Gastroesophageal sphincter (tissue), 4 donors: ENCODE measurements around the gene BCS1L. TPM values are rescaled to one million over a fixed set of nuclear protein-coding genes. Genes with fewer than 3 reads are reported as not detected.

Experiments
- ATAC-seq: fragments of 150-250 bp; one replicate; pipeline ENCODE4 v1.9.1; 2016; ENCODE audit warnings: mild to moderate bottlenecking, moderate library complexity
- H3K27ac ChIP-seq, 4 donors: fragments of 200-600 bp; sonication (generic) in 3 of 4; 1 replicate in 3 of 4; 2 replicates in 1 of 4; pipeline ENCODE4 v1.5.1; 2016 to 2019
- H3K27me3 ChIP-seq: fragments of 200-600 bp; sonication (generic); one replicate; pipeline ENCODE4 v1.5.1; 2019
- H3K36me3 ChIP-seq, 2 donors: fragments of 200-600 bp; sonication (generic); one replicate each; pipeline ENCODE4 v1.5.1; 2019; ENCODE audit warnings: control low read depth in 1 of 2
- H3K4me1 ChIP-seq, 3 donors: fragments of 200-600 bp; sonication (generic); 1 replicate in 2 of 3; 2 replicates in 1 of 3; pipeline ENCODE4 v1.5.1; 2016 to 2019; ENCODE audit warnings: control low read depth in 2 of 3
- H3K4me3 ChIP-seq, 2 donors: fragments of 200-600 bp; sonication (generic); one replicate each; pipeline ENCODE4 v1.5.1; 2019; ENCODE audit warnings: mild to moderate bottlenecking in 1 of 2, moderate library complexity in 1 of 2
- H3K9me3 ChIP-seq, 3 donors: fragments of 200-600 bp; sonication (generic); one replicate each; pipeline ENCODE4 v1.5.1; 2017 to 2019; ENCODE audit warnings: control low read depth in 2 of 3
- CTCF ChIP-seq, 4 experiments: fragments of 200-600 bp in 2 of 4; fragments of 450-650 bp in 2 of 4; sonication (generic) in 1 of 4; IDR thresholded peaks; one replicate each; pipeline ENCODE4 v1.5.1; 2017 to 2019; ENCODE audit warnings: antibody characterized with exemption in 4 of 4, mild to moderate bottlenecking in 2 of 4, moderate library complexity in 2 of 4
- EP300 ChIP-seq: sonication (generic); formaldehyde crosslinking; IDR thresholded peaks from one replicate; pipeline ENCODE4 v1.6.1; 2017; ENCODE audit warnings: antibody characterized with exemption, mild to moderate bottlenecking
- POLR2A ChIP-seq, 2 donors: fragments of 450-650 bp; IDR thresholded peaks; one replicate each; pipeline ENCODE4 v1.6.1; 2017; ENCODE audit warnings: antibody characterized with exemption in 2 of 2, mild to moderate bottlenecking in 2 of 2, moderate library complexity in 1 of 2
- POLR2AphosphoS5 ChIP-seq: sonication (generic); formaldehyde crosslinking; IDR thresholded peaks from one replicate; pipeline ENCODE4 v1.6.1; 2017; ENCODE audit warnings: antibody characterized with exemption
- WGBS, 2 donors: methylation state at CpG; one replicate each; pipeline ENCODE4 v1.1.5; 2018; ENCODE audit warnings: low coverage in 1 of 2; 5-methylcytosine and 5-hydroxymethylcytosine counted together
- total RNA-seq, 4 donors: library from RNA; depleted of rRNA; stranded (reverse); fragments of >200 nt; gene quantifications; one replicate each; pipeline ENCODE4 v1.1.0, GENCODE V29; 2016

BCS1L gene
- total RNA-seq, 4 donors from 2014 or later, result 24.3 to 37.4 (median 29.9) TPM

DNA sequence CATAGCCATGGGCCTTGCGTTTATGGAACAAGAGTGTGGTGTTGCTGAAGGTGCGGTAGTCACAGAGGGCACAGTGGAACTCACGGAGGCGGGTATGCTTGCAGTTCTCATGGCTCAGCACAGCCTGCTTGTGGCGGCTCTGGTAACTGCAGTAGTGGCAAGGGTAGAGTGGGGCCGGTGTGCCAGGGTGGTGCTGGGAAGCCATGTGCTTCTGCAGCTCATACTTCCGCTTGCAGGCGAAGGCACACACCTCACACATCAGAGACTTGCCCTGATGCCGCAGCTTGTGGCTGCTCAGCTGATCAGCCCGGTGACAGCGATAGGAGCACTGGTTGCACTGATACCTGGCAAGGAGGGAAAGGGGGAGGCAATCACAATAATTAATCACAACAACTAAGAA is 14.8 kb upstream of the BCS1L start:
- TF ChIP-seq POLR2A (IDR thresholded peaks at IDR 0.05) (no peak), EP300 (no peak), POLR2AphosphoS5 (no peak), CTCF (IDR thresholded peaks at IDR 0.05) (no peak)
- WGBS, 2 donors, result 80% methylated on average over 7 of the region's 11 CpGs; no CpG with 5 or more reads in 1 of the 2 donors
- peaks cover 0 to 100% of the 10 kb centered on the region in 2 donors for H3K36me3 ChIP-seq

GRCh38 chr2:218645126-218645525 is 14.4 kb upstream of the BCS1L start:
- Histone ChIP-seq H3K36me3 (peaks cover 0 to 100% of the 10 kb centered on the region in 2 donors), H3K4me3 (no peak overlapping the region), H3K4me1 (peaks cover 0 to 4% (median 0%) of the 10 kb centered on the region in 3 donors), H3K9me3 (no peaks in the 10 kb centered on the region), H3K27ac (no peak overlapping the region), H3K27me3 (no peaks in the 10 kb centered on the region)
- no CpG with 5 or more reads among the region's 1 CpG for WGBS, 2 donors
- ATAC-seq, result no peak
- TF ChIP-seq EP300 (no peak), CTCF (IDR thresholded peaks at IDR 0.05) (no peak), POLR2AphosphoS5 (no peak), POLR2A (IDR thresholded peaks at IDR 0.05) (no peak)

More for the DNA sequence above, 14.8 kb upstream of the BCS1L start:
- Histone ChIP-seq H3K9me3 (no peaks in the 10 kb centered on the region), H3K27ac (no peak overlapping the region), H3K4me1 (peaks cover 0 to 4% (median 0%) of the 10 kb centered on the region in 3 donors), H3K27me3 (no peaks in the 10 kb centered on the region), H3K4me3 (no peak overlapping the region)
- ATAC-seq, result no peak

DNA sequence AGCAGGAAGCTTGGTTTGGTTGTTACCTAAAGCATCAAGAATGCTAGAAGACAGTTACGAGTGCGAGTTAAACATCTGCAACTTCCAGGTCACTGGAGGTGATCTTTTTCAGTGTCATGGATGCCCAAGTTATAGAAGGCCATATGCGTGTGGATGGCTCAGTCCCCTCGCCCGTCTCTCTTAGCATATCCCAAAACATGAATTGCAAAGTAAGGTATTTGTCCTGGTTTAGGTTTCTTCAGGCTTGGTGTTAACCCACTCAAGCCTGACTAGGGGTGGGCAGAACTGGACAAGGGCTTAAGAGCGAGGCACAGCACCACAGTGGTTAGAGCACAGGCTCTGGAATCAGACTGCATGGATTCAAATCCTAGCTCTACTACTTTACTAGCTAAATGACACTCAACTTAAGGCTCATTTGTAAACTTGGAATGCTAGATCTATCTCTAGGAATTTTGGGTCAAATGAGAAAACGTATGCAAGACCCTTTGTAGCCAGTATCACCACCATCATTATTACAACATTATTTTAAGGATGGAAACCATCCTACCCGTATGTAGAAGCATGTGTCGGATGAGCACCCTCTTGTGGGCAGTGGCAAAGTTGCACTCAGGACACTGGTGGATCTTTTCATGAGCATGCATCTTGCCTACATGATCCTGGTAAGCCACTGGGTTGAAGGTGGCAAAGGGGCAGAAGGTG is 11.2 kb upstream of the BCS1L start:
- Histone ChIP-seq H3K27me3 (no peaks in the 10 kb centered on the region), H3K9me3 (no peaks in the 10 kb centered on the region), H3K36me3 (peaks cover 0 to 100% of the 10 kb centered on the region in 2 donors), H3K27ac (peak overlapping the region in 1 of 4 donors; percentile 12), H3K4me3 (no peak overlapping the region), H3K4me1 (peaks cover 0 to 4% (median 0%) of the 10 kb centered on the region in 3 donors)
- no peak for TF ChIP-seq POLR2AphosphoS5
- TF ChIP-seq CTCF (IDR thresholded peaks at IDR 0.05), result peak in 3 of 4 experiments; percentile 75 to 83 (median 80)
- peak; percentile 55 for ATAC-seq
- WGBS, 2 donors, result 57% methylated on average over 8 to 9 of the region's 9 CpGs

GRCh38 chr2:218648787-218649100 is 10.7 kb upstream of the BCS1L start:
- 85 to 100% methylated on average over 1 to 3 of the region's 11 CpGs for whole genome bisulfite sequencing, 2 donors
- TF ChIP-seq CTCF (IDR thresholded peaks at IDR 0.05) (peak in 1 of 4 experiments; percentile 1), POLR2AphosphoS5 (no peak)
- Histone ChIP-seq H3K27me3 (no peaks in the 10 kb centered on the region), H3K4me1 (peaks cover 0 to 4% (median 0%) of the 10 kb centered on the region in 3 donors), H3K4me3 (no peak overlapping the region), H3K36me3 (peaks cover 0 to 100% of the 10 kb centered on the region in 2 donors), H3K9me3 (no peaks in the 10 kb centered on the region), H3K27ac (no peak overlapping the region)
- ATAC-seq, result no peak

DNA sequence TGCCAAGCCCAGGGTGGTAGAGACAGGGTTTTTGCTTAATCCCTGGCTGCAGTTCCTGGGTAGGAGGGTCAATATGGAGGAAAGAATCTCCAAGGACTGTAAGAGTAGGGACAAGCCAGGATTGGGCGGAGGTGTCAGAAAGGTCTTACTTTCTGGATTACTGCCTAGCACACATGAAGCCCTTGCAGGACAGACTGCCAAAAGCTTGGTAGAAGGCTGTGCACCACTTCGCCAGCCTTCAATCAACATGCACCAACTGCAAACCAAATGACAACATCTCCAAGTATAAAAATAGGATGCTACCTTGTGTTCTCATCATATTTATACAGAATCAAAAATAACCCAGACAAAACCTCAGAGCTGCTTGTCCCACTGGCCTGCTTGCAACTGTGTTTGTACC is 3.7 kb upstream of the BCS1L start:
- Histone ChIP-seq H3K4me1 (peaks cover 0 to 33% (median 15%) of the 10 kb centered on the region in 3 donors), H3K27ac (no peak overlapping the region), H3K4me3 (no peak overlapping the region), H3K36me3 (peaks cover 0 to 76% of the 10 kb centered on the region in 2 donors), H3K27me3 (no peaks in the 10 kb centered on the region), H3K9me3 (no peaks in the 10 kb centered on the region)
- WGBS, 2 donors, result 80 to 90% methylated on average over 2 of the region's 2 CpGs
- no peak for ATAC-seq
- TF ChIP-seq POLR2AphosphoS5, result no peak
- TF ChIP-seq CTCF (IDR thresholded peaks at IDR 0.05), result no peak
- TF ChIP-seq POLR2A (IDR thresholded peaks at IDR 0.05), result no peak
- TF ChIP-seq EP300, result no peak
